IMR-90 (cell line): ENCODE measurements around the gene EPS15. TPM values are rescaled to one million over a fixed set of nuclear protein-coding genes. Genes with fewer than 3 reads are reported as not detected.

Source experiments
- ATAC-seq: fragments of 200-7000 bp; cut with Tn5 transposase; 2 replicates; pipeline ENCODE4 v1.9.1; 2020; ENCODE audit warnings: low read depth, mild to moderate bottlenecking, moderate library complexity
- BruUV-seq: library from RNA; stranded (reverse); fragments of 400-500 nt; replicated peaks from 2 replicates; lab custom pipeline; 2021; lab: Mats Ljungman, UMichigan
- CTCF ChIA-PET: fragments of 300-600 bp; formaldehyde crosslinking; extraction: SDS; loops from one replicate; lab custom pipeline; 2021; ENCODE audit warnings: antibody characterized with exemption; lab: Yijun Ruan, JAX
- POLR2A ChIA-PET: fragments of 300-600 bp; sonication (Branson Sonifier 250); formaldehyde crosslinking; loops from one replicate; lab custom pipeline; 2022; ENCODE audit warnings: antibody characterized with exemption; ENCODE audit not compliant: unreplicated experiment; lab: Charles Lee
- DNase-seq: peaks from one replicate; pipeline ENCODE4 v3.0.0; 2013
- H2AFZ ChIP-seq: replicated peaks from 2 replicates; pipeline ENCODE3; 2013; ENCODE audit warnings: low read length, mild to moderate bottlenecking; ENCODE audit not compliant: poor library complexity
- H2AK5ac ChIP-seq: 2 replicates; pipeline ENCODE4 v1.6.1; 2013; ENCODE audit warnings: low read depth, low read length, inconsistent platforms
- H2AK9ac ChIP-seq: replicated peaks from 2 replicates; pipeline ENCODE3; 2013; ENCODE audit warnings: mild to moderate bottlenecking, low read depth, low read length, moderate library complexity; ENCODE audit not compliant: poor library complexity
- H2BK120ac ChIP-seq: 2 replicates; pipeline ENCODE4 v1.6.1; 2013; ENCODE audit warnings: low read depth, low read length, inconsistent platforms
- H2BK15ac ChIP-seq: 3 replicates; pipeline ENCODE4 v1.6.1; 2013; ENCODE audit warnings: low read depth, low read length, inconsistent platforms
- H2BK20ac ChIP-seq: 2 replicates; pipeline ENCODE4 v1.6.1; 2013; ENCODE audit warnings: low read depth, mild to moderate bottlenecking, inconsistent platforms, low read length, moderate library complexity
- H2BK5ac ChIP-seq: 2 replicates; pipeline ENCODE4 v1.6.1; 2013; ENCODE audit warnings: mild to moderate bottlenecking, low read depth, low read length, inconsistent platforms; ENCODE audit not compliant: poor library complexity, severe bottlenecking
- H3K14ac ChIP-seq: replicated peaks from 2 replicates; pipeline ENCODE4 v1.6.1; 2013; ENCODE audit warnings: low read depth, low read length, inconsistent platforms
- H3K18ac ChIP-seq: 2 replicates; pipeline ENCODE4 v1.6.1; 2013; ENCODE audit warnings: low read depth, low read length, control low read depth
- H3K23ac ChIP-seq: 2 replicates; pipeline ENCODE4 v1.6.1; 2013; ENCODE audit warnings: low read depth, low read length, inconsistent platforms
- H3K27ac ChIP-seq: 2 replicates; pipeline ENCODE4 v1.5.1; 2013; ENCODE audit warnings: mild to moderate bottlenecking, control low read depth, low read length; ENCODE audit not compliant: insufficient read depth
- H3K27me3 ChIP-seq: 2 replicates; pipeline ENCODE4 v1.6.1; 2013; ENCODE audit warnings: low read length; ENCODE audit not compliant: control insufficient read depth, insufficient read depth
- H3K36me3 ChIP-seq: 2 replicates; pipeline ENCODE4 v1.6.1; 2013; ENCODE audit warnings: low read length, mixed read lengths; ENCODE audit not compliant: control insufficient read depth, insufficient read depth
- H3K4ac ChIP-seq: 2 replicates; pipeline ENCODE4 v1.6.1; 2013; ENCODE audit warnings: low read depth, low read length, inconsistent platforms
- H3K4me1 ChIP-seq: 2 replicates; pipeline ENCODE4 v1.6.1; 2013; ENCODE audit warnings: low read length, mixed read lengths; ENCODE audit not compliant: control insufficient read depth, insufficient read depth
- H3K4me2 ChIP-seq: 2 replicates; pipeline ENCODE4 v1.6.1; 2013; ENCODE audit warnings: low read depth, mild to moderate bottlenecking, control low read depth, low read length, moderate library complexity
- H3K4me3 ChIP-seq: 2 replicates; pipeline ENCODE4 v1.5.1; 2013; ENCODE audit warnings: low read depth, mild to moderate bottlenecking, control low read depth, low read length, moderate library complexity; ENCODE audit not compliant: insufficient read depth
- H3K56ac ChIP-seq: 2 replicates; pipeline ENCODE4 v1.6.1; 2013; ENCODE audit warnings: low read length, inconsistent platforms; ENCODE audit not compliant: insufficient read depth; ENCODE audit errors: extremely low read depth
- H3K79me1 ChIP-seq, 2 experiments: 2 replicates each; pipeline ENCODE4 v1.6.1; 2013; ENCODE audit warnings: low read length in 2 of 2, inconsistent platforms in 1 of 2, low read depth in 1 of 2
- H3K9ac ChIP-seq: 2 replicates; pipeline ENCODE4 v1.6.1; 2013; ENCODE audit warnings: low read depth, low read length, control low read depth
- H3K9me1 ChIP-seq: 2 replicates; pipeline ENCODE4 v1.6.1; 2013; ENCODE audit warnings: low read length, inconsistent platforms; ENCODE audit not compliant: insufficient read depth
- H3K9me3 ChIP-seq: 2 replicates; pipeline ENCODE4 v1.6.1; 2013; ENCODE audit warnings: low read length; ENCODE audit not compliant: control insufficient read depth, insufficient read depth
- H4K20me1 ChIP-seq: 2 replicates; pipeline ENCODE4 v1.6.1; 2013; ENCODE audit warnings: low read length, inconsistent platforms; ENCODE audit not compliant: insufficient read depth
- H4K5ac ChIP-seq: 2 replicates; pipeline ENCODE4 v1.6.1; 2013; ENCODE audit warnings: mild to moderate bottlenecking, low read depth, low read length, control low read depth
- H4K8ac ChIP-seq, 2 experiments: 2 replicates each; pipeline ENCODE4 v1.6.1; 2013; ENCODE audit warnings: low read depth in 2 of 2, low read length in 2 of 2, control low read depth in 1 of 2, inconsistent platforms in 1 of 2
- H4K91ac ChIP-seq: 2 replicates; pipeline ENCODE4 v1.6.1; 2013; ENCODE audit warnings: low read depth, low read length, inconsistent platforms; ENCODE audit not compliant: insufficient read depth
- FOS ChIP-seq: fragments of 150-350 bp; IDR thresholded peaks from 2 replicates; pipeline ENCODE4 v1.6.1; 2016; ENCODE audit warnings: low read depth, low read length
- dilution Hi-C: fragments of 300-500 bp; cut with HindIII; formaldehyde crosslinking; loops from one replicate; pipeline ENCODE4 v1.14.3; 2018; ENCODE audit warnings: low sequenced_read_pairs; ENCODE audit not compliant: unreplicated experiment
- in situ Hi-C: fragments of 300-500 bp; cut with MboI; formaldehyde crosslinking; loops from 3 replicates; pipeline ENCODE4 v1.14.3; 2019; ENCODE audit warnings: low sequenced_read_pairs, inconsistent platforms, mixed read lengths
- intact Hi-C: fragments of 100-400 bp; cut with micrococcal nuclease; formaldehyde crosslinking; loops from 2 replicates; pipeline ENCODE4 v1.10.0; 2022
- polyA plus RNA-seq, 3 experiments: library from polyadenylated mRNA; depleted of rRNA; stranded (reverse); fragments of >200 nt; gene quantifications; 2 replicates each; pipeline ENCODE4 v1.2.3, GENCODE V29; 2012; ENCODE audit warnings: low replicate concordance in 1 of 3
- total RNA-seq: library from RNA; depleted of rRNA; stranded (reverse); fragments of >200 nt; gene quantifications from 2 replicates; pipeline ENCODE4 v1.2.3, GENCODE V29; 2012

The EPS15 gene
- total and polyA plus RNA-seq, 2 of the 4 experiments (the other 2 are of a cell fraction), result 17.6 to 38.0 TPM

DNA sequence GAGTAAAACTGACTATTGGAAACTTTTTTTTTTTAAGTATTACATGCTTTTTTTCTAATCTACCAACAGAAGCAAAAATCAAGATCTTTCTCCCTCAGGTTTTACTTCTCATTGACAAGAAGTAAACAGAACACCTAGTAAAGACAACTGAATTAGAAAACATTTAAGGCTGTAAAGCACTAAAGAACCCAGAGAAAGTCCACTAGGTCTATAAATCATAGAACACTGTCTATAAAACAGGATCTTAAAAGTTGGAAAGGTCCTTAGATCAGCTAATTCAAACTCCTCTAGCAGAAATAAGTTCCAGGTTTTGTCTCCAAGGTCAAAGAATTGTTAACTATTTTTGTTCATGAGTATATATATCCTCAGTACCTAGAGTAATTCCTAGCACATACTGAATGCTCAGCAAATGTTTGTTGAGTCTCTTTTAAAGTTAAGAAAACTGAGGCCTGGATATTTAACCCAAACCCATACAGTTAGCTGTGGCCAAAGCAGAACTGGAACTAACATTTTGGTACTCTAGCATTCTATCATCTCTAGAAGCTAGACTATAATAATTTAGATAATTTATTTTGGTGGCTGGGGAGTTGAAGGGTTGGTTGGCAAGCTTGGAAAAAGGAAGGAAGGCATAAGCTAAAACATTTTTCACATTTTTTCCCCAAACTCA, 3.0 kb downstream of the EPS15 start:
- in situ Hi-C loops, result no loop called here
- POLR2A ChIA-PET, result interaction anchor here (0.7 to 1.1 kb wide), 2 partner anchors 9 to 97 kb away, joined by 3 to 8 read pairs; no protein-coding TSS in a partner anchor

More for the DNA sequence above, 3.0 kb downstream of the EPS15 start:
- H2AK5ac ChIP-seq, result no peak overlapping the region
- no peak overlapping the region for H3K23ac ChIP-seq
- H3K9ac ChIP-seq, result no peak overlapping the region
- ATAC-seq (no peak), DNase-seq (no peak)
- peaks cover 8 to 46% of the 10 kb centered on the region in 2 experiments; a peak in 3 of 4 replicates for H3K79me1 ChIP-seq
- no peaks in the 10 kb centered on the region for H3K36me3 ChIP-seq
- no peak overlapping the region for H2BK120ac ChIP-seq
- no peak overlapping the region for H3K18ac ChIP-seq
- no peak overlapping the region for H4K8ac ChIP-seq
- no peak overlapping the region for H2BK15ac ChIP-seq
- H3K4ac ChIP-seq, result no peak overlapping the region
- no peaks in the 10 kb centered on the region for H3K9me3 ChIP-seq
- H3K56ac ChIP-seq, result no peak overlapping the region
- no peaks in the 10 kb centered on the region for H3K27me3 ChIP-seq
- peaks cover 9% of the 10 kb centered on the region for H3K4me1 ChIP-seq
- no TSS peak for BruUV-seq
- no peak overlapping the region for H3K4me3 ChIP-seq
- no peak overlapping the region for H4K91ac ChIP-seq
- no peak overlapping the region for H4K5ac ChIP-seq
- H4K20me1 ChIP-seq, result peaks cover 18% of the 10 kb centered on the region; the same call in 1 of the 2 replicates
- intact Hi-C loops (loop anchor here (5.0 kb wide), 1 partner anchor 94 kb away; no protein-coding TSS in a partner anchor), dilution Hi-C loops (no loop called here)
- no peak overlapping the region for H3K4me2 ChIP-seq
- H2BK20ac ChIP-seq, result no peak overlapping the region
- H2AK9ac ChIP-seq, result no peak overlapping the region
- no peak overlapping the region for H2BK5ac ChIP-seq
- H3K27ac ChIP-seq, result no peak overlapping the region
- no peak for TF ChIP-seq FOS
- H3K14ac ChIP-seq, result no peak overlapping the region
- CTCF ChIA-PET, result no interaction called here
- H2AFZ ChIP-seq, result no peak overlapping the region
- H3K9me1 ChIP-seq, result 0 out of 2 replicates have a peak, but pooled peaks cover 8% of the 10 kb centered on the region
